ENCODE measurements around the gene LCTL. TPM values are rescaled to one million over a fixed set of nuclear protein-coding genes. Genes with fewer than 3 reads are reported as not detected.

LCTL gene
- total RNA-seq, 1 donor from 2014 or later: not detected

GRCh38 chr15:66599536-66600239 is 33.9 kb upstream of the LCTL start:
- H3K36me3 ChIP-seq (ENCODE audit: control insufficient read depth, insufficient read depth, low read length): no peaks in the 10 kb centered on the region
- no peak overlapping the region for H3K4me3 ChIP-seq (ENCODE audit: low read depth, low read length)
- TF ChIP-seq CTCF (IDR thresholded peaks at IDR 0.05; ENCODE audit: insufficient read depth, low read length, poor library complexity, severe bottlenecking): no peak
- no peak for DNase-seq (ENCODE audit: low read depth)
- H3K27me3 ChIP-seq (ENCODE audit: control insufficient read depth, insufficient read depth, low read length): no peaks in the 10 kb centered on the region

GRCh38 chr15:66598095-66598815 is 32.5 kb upstream of the LCTL start:
- H3K27me3 ChIP-seq (ENCODE audit: control insufficient read depth, insufficient read depth, low read length): no peaks in the 10 kb centered on the region
- no peak for DNase-seq (ENCODE audit: low read depth)
- H3K4me3 ChIP-seq (ENCODE audit: low read depth, low read length): no peak overlapping the region
- TF ChIP-seq CTCF (IDR thresholded peaks at IDR 0.05; ENCODE audit: insufficient read depth, low read length, poor library complexity, severe bottlenecking): no peak
- H3K36me3 ChIP-seq (ENCODE audit: control insufficient read depth, insufficient read depth, low read length): no peaks in the 10 kb centered on the region

GRCh38 chr15:66595931-66596545 is 30.2 kb upstream of the LCTL start:
- Histone ChIP-seq H3K27me3 (ENCODE audit: control insufficient read depth, insufficient read depth, low read length) (no peaks in the 10 kb centered on the region), H3K4me3 (ENCODE audit: low read depth, low read length) (no peak overlapping the region), H3K36me3 (ENCODE audit: control insufficient read depth, insufficient read depth, low read length) (no peaks in the 10 kb centered on the region)
- TF ChIP-seq CTCF (IDR thresholded peaks at IDR 0.05; ENCODE audit: insufficient read depth, low read length, poor library complexity, severe bottlenecking): no peak
- no peak for DNase-seq (ENCODE audit: low read depth)

GRCh38 chr15:66595332-66595731 is 29.5 kb upstream of the LCTL start:
- DNase-seq (ENCODE audit: low read depth): no peak
- Histone ChIP-seq H3K4me3 (ENCODE audit: low read depth, low read length) (no peak overlapping the region), H3K36me3 (ENCODE audit: control insufficient read depth, insufficient read depth, low read length) (no peaks in the 10 kb centered on the region), H3K27me3 (ENCODE audit: control insufficient read depth, insufficient read depth, low read length) (no peaks in the 10 kb centered on the region)
- no peak for TF ChIP-seq CTCF (IDR thresholded peaks at IDR 0.05; ENCODE audit: insufficient read depth, low read length, poor library complexity, severe bottlenecking)

- H3K36me3 ChIP-seq (ENCODE audit: control insufficient read depth, insufficient read depth, low read length): no peaks in the 10 kb centered on the region
- H3K4me3 ChIP-seq (ENCODE audit: low read depth, low read length): no peak overlapping the region
- TF ChIP-seq CTCF (IDR thresholded peaks at IDR 0.05; ENCODE audit: insufficient read depth, low read length, poor library complexity, severe bottlenecking): no peak
- no peak for DNase-seq (ENCODE audit: low read depth)
- no peaks in the 10 kb centered on the region for H3K27me3 ChIP-seq (ENCODE audit: control insufficient read depth, insufficient read depth, low read length)
Measured at GRCh38 chr15:66594836-66595235, 29.0 kb upstream of the LCTL start.

Measured in kidney epithelial cell (primary cell).